Peyer's patch (tissue), 4 donors: Measurements from ENCODE around the gene USF1. TPM values are rescaled to one million over a fixed set of nuclear protein-coding genes. Genes with fewer than 3 reads are reported as not detected.

Experiments
- DNase-seq, 3 donors: peaks; one replicate each; pipeline ENCODE4 v3.0.0-alpha.2; 2017 to 2019
- H3K27ac ChIP-seq, 4 donors: fragments of 200-600 bp; sonication (generic); one replicate each; pipeline ENCODE4 v1.5.1; 2016 to 2019
- H3K27me3 ChIP-seq, 2 donors: fragments of 200-600 bp; sonication (generic); one replicate each; pipeline ENCODE4 v1.5.1; 2019
- H3K36me3 ChIP-seq, 3 donors: fragments of 200-600 bp; sonication (generic); one replicate each; pipeline ENCODE4 v1.5.1; 2016 to 2019
- H3K4me1 ChIP-seq, 4 donors: fragments of 200-600 bp; sonication (generic); one replicate each; pipeline ENCODE4 v1.5.1; 2016 to 2019
- H3K4me3 ChIP-seq, 4 donors: fragments of 200-600 bp; sonication (generic); 1 replicate in 3 of 4; 2 replicates in 1 of 4; pipeline ENCODE4 v1.5.1; 2016 to 2019; ENCODE audit warnings: mild to moderate bottlenecking in 1 of 4
- H3K9me3 ChIP-seq, 4 donors: fragments of 200-600 bp; sonication (generic); one replicate each; pipeline ENCODE4 v1.5.1; 2016 to 2019; ENCODE audit warnings: mild to moderate bottlenecking in 1 of 4
- CTCF ChIP-seq, 6 experiments: fragments of 450-650 bp in 4 of 6; fragments of 200-600 bp in 2 of 6; sonication (generic) in 1 of 6; IDR thresholded peaks; one replicate each; pipeline ENCODE4 v1.5.1; 2017 to 2019; ENCODE audit warnings: antibody characterized with exemption in 6 of 6, mild to moderate bottlenecking in 3 of 6, moderate library complexity in 1 of 6
- POLR2A ChIP-seq, 2 donors: fragments of 450-650 bp; IDR thresholded peaks; one replicate each; pipeline ENCODE4 v1.5.1; 2017; ENCODE audit warnings: antibody characterized with exemption in 2 of 2, mild to moderate bottlenecking in 2 of 2, moderate library complexity in 2 of 2
- total RNA-seq, 4 donors: library from RNA; depleted of rRNA; stranded (reverse); fragments of >200 nt; gene quantifications; one replicate each; pipeline ENCODE4 v1.1.0, GENCODE V29; 2016

The USF1 gene
- total RNA-seq, 4 donors from 2014 or later, result 72.0 to 119 (median 98.2) TPM

- Histone ChIP-seq H3K27ac (no peak overlapping the region), H3K27me3 (no peaks in the 10 kb centered on the region), H3K4me3 (no peak overlapping the region), H3K4me1 (peaks cover 0 to 8% (median 0%) of the 10 kb centered on the region in 4 donors), H3K9me3 (no peaks in the 10 kb centered on the region), H3K36me3 (no peaks in the 10 kb centered on the region)
- TF ChIP-seq CTCF (IDR thresholded peaks at IDR 0.05), result no peak
- TF ChIP-seq POLR2A (IDR thresholded peaks at IDR 0.05), result no peak
- DNase-seq, result peak in 1 of 3 donors; percentile 42
Observed at GRCh38 chr1:161091093-161091492, 45.3 kb upstream of the USF1 start.

- H3K36me3 ChIP-seq, result no peaks in the 10 kb centered on the region
- H3K9me3 ChIP-seq, result no peaks in the 10 kb centered on the region
- peaks cover 0 to 8% (median 0%) of the 10 kb centered on the region in 4 donors for H3K4me1 ChIP-seq
- no peak for DNase-seq
- H3K27me3 ChIP-seq, result no peaks in the 10 kb centered on the region
- no peak overlapping the region for H3K27ac ChIP-seq
- no peak for TF ChIP-seq CTCF (IDR thresholded peaks at IDR 0.05)
- TF ChIP-seq POLR2A (IDR thresholded peaks at IDR 0.05), result no peak
- H3K4me3 ChIP-seq, result no peak overlapping the region
Observed at GRCh38 chr1:161090617-161091016, 44.8 kb upstream of the USF1 start.

GRCh38 chr1:161089938-161090337, 44.2 kb upstream of the USF1 start:
- Histone ChIP-seq H3K27ac (no peak overlapping the region), H3K36me3 (no peaks in the 10 kb centered on the region), H3K27me3 (no peaks in the 10 kb centered on the region), H3K4me1 (peaks cover 0 to 8% (median 0%) of the 10 kb centered on the region in 4 donors), H3K4me3 (no peak overlapping the region), H3K9me3 (no peaks in the 10 kb centered on the region)
- peak in 1 of 3 donors; percentile 7 for DNase-seq
- TF ChIP-seq CTCF (IDR thresholded peaks at IDR 0.05) (no peak), POLR2A (IDR thresholded peaks at IDR 0.05) (no peak)

- DNase-seq, result peak in 2 of 3 donors; percentile 66 to 75
- Histone ChIP-seq H3K27me3 (no peaks in the 10 kb centered on the region), H3K27ac (no peak within 1 kb of the TSS), H3K4me1 (peaks cover 0 to 8% (median 0%) of the 10 kb centered on the region in 4 donors), H3K9me3 (no peaks in the 10 kb centered on the region), H3K36me3 (no peaks in the 10 kb centered on the region), H3K4me3 (peak within 1 kb of the TSS in 2 of 4 donors; percentile 0 to 18)
- TF ChIP-seq CTCF (IDR thresholded peaks at IDR 0.05) (no peak), POLR2A (IDR thresholded peaks at IDR 0.05) (peak in 1 of 2 donors; percentile 25)
Observed at GRCh38 chr1:161089251-161089924, 43.6 kb upstream of the USF1 start, which contains the start of gene NECTIN4. NECTIN4 (minus strand) TSS chr1:161089558; CDS start chr1:161089296, 262 bp downstream.

GRCh38 chr1:161088587-161089110, 42.9 kb upstream of the USF1 start:
- TF ChIP-seq POLR2A (IDR thresholded peaks at IDR 0.05) (no peak), CTCF (IDR thresholded peaks at IDR 0.05) (no peak)
- DNase-seq, result peak in 1 of 3 donors; percentile 45
- no peak overlapping the region for H3K27ac ChIP-seq
- H3K4me1 ChIP-seq, result peaks cover 0 to 10% (median 0%) of the 10 kb centered on the region in 4 donors
- no peaks in the 10 kb centered on the region for H3K36me3 ChIP-seq
- no peaks in the 10 kb centered on the region for H3K27me3 ChIP-seq
- H3K9me3 ChIP-seq, result no peaks in the 10 kb centered on the region
- peak overlapping the region in 1 of 4 donors; percentile 0 for H3K4me3 ChIP-seq
